HEK293 (cell line): ENCODE data around the gene PROB1.
"Not testable (repeated sequence)": the region's sequence is repeated elsewhere in the genome, so short reads cannot be mapped to it uniquely, and the experiment has no call there.

ENCODE experiments used
- KLF7 ChIP-seq: fragments of 450-650 bp; formaldehyde crosslinking; IDR thresholded peaks from 2 replicates; pipeline ENCODE4 v1.5.1; 2016; ENCODE audit warnings: missing biosample characterization, missing genetic modification characterization, borderline replicate concordance
- ZBTB7A ChIP-seq: fragments of 450-650 bp; formaldehyde crosslinking; IDR thresholded peaks from 2 replicates; pipeline ENCODE4 v1.5.1; 2016; ENCODE audit warnings: low read depth, missing biosample characterization, missing genetic modification characterization
- ZNF24 ChIP-seq: fragments of 450-650 bp; formaldehyde crosslinking; IDR thresholded peaks from 2 replicates; pipeline ENCODE4 v1.5.1; 2016; ENCODE audit warnings: missing biosample characterization, missing genetic modification characterization
- ZNF747 ChIP-seq: fragments of 450-650 bp; formaldehyde crosslinking; IDR thresholded peaks from 2 replicates; pipeline ENCODE4 v1.5.1; 2016; ENCODE audit warnings: missing biosample characterization, missing genetic modification characterization
- TF ChIP-seq, protein P1 (sequence below): fragments of 450-650 bp; formaldehyde crosslinking; IDR thresholded peaks from 2 replicates; pipeline ENCODE4 v1.5.1; 2016; ENCODE audit warnings: missing biosample characterization, missing genetic modification characterization
- TF ChIP-seq, protein P2 (sequence below): fragments of 450-650 bp; formaldehyde crosslinking; conservative IDR thresholded peaks from 2 replicates; pipeline ENCODE4 v1.5.1; 2016; ENCODE audit warnings: low read depth, missing biosample characterization, missing genetic modification characterization
- TF ChIP-seq, protein P3 (sequence below): fragments of 450-650 bp; formaldehyde crosslinking; IDR thresholded peaks from 2 replicates; pipeline ENCODE4 v1.5.1; 2016; ENCODE audit warnings: missing biosample characterization, missing genetic modification characterization, borderline replicate concordance

DNA sequence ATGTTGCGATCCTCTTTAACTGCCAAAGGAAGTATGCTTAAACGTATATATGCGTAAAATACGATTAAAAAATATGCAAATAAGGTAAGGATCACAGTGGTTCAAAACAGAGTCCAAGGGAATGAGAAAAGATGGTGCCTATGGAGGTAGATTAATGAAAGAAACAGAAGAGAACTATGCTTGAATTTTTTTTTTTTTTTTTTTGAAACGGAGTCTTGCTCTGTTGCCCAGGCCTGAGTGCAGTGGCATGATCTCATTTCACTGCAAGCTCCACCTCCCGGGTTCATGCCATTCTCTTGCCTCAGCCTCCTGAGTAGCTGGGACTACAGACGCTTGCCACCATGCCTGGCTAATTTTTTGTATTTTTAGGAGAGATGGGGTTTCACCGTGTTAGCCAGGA is 49.5 kb downstream of the PROB1 start:
- not testable (repeated sequence) for TF ChIP-seq ZBTB7A, ZNF24, KLF7, ZNF747 (tag by site-specific recombination)
- TF ChIP-seq, protein P1, sequence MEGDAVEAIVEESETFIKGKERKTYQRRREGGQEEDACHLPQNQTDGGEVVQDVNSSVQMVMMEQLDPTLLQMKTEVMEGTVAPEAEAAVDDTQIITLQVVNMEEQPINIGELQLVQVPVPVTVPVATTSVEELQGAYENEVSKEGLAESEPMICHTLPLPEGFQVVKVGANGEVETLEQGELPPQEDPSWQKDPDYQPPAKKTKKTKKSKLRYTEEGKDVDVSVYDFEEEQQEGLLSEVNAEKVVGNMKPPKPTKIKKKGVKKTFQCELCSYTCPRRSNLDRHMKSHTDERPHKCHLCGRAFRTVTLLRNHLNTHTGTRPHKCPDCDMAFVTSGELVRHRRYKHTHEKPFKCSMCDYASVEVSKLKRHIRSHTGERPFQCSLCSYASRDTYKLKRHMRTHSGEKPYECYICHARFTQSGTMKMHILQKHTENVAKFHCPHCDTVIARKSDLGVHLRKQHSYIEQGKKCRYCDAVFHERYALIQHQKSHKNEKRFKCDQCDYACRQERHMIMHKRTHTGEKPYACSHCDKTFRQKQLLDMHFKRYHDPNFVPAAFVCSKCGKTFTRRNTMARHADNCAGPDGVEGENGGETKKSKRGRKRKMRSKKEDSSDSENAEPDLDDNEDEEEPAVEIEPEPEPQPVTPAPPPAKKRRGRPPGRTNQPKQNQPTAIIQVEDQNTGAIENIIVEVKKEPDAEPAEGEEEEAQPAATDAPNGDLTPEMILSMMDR, result not testable (repeated sequence)
- TF ChIP-seq, protein P2, sequence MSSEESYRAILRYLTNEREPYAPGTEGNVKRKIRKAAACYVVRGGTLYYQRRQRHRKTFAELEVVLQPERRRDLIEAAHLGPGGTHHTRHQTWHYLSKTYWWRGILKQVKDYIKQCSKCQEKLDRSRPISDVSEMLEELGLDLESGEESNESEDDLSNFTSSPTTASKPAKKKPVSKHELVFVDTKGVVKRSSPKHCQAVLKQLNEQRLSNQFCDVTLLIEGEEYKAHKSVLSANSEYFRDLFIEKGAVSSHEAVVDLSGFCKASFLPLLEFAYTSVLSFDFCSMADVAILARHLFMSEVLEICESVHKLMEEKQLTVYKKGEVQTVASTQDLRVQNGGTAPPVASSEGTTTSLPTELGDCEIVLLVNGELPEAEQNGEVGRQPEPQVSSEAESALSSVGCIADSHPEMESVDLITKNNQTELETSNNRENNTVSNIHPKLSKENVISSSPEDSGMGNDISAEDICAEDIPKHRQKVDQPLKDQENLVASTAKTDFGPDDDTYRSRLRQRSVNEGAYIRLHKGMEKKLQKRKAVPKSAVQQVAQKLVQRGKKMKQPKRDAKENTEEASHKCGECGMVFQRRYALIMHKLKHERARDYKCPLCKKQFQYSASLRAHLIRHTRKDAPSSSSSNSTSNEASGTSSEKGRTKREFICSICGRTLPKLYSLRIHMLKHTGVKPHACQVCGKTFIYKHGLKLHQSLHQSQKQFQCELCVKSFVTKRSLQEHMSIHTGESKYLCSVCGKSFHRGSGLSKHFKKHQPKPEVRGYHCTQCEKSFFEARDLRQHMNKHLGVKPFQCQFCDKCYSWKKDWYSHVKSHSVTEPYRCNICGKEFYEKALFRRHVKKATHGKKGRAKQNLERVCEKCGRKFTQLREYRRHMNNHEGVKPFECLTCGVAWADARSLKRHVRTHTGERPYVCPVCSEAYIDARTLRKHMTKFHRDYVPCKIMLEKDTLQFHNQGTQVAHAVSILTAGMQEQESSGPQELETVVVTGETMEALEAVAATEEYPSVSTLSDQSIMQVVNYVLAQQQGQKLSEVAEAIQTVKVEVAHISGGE (tag by site-specific recombination), result not testable (repeated sequence)
- TF ChIP-seq, protein P3, sequence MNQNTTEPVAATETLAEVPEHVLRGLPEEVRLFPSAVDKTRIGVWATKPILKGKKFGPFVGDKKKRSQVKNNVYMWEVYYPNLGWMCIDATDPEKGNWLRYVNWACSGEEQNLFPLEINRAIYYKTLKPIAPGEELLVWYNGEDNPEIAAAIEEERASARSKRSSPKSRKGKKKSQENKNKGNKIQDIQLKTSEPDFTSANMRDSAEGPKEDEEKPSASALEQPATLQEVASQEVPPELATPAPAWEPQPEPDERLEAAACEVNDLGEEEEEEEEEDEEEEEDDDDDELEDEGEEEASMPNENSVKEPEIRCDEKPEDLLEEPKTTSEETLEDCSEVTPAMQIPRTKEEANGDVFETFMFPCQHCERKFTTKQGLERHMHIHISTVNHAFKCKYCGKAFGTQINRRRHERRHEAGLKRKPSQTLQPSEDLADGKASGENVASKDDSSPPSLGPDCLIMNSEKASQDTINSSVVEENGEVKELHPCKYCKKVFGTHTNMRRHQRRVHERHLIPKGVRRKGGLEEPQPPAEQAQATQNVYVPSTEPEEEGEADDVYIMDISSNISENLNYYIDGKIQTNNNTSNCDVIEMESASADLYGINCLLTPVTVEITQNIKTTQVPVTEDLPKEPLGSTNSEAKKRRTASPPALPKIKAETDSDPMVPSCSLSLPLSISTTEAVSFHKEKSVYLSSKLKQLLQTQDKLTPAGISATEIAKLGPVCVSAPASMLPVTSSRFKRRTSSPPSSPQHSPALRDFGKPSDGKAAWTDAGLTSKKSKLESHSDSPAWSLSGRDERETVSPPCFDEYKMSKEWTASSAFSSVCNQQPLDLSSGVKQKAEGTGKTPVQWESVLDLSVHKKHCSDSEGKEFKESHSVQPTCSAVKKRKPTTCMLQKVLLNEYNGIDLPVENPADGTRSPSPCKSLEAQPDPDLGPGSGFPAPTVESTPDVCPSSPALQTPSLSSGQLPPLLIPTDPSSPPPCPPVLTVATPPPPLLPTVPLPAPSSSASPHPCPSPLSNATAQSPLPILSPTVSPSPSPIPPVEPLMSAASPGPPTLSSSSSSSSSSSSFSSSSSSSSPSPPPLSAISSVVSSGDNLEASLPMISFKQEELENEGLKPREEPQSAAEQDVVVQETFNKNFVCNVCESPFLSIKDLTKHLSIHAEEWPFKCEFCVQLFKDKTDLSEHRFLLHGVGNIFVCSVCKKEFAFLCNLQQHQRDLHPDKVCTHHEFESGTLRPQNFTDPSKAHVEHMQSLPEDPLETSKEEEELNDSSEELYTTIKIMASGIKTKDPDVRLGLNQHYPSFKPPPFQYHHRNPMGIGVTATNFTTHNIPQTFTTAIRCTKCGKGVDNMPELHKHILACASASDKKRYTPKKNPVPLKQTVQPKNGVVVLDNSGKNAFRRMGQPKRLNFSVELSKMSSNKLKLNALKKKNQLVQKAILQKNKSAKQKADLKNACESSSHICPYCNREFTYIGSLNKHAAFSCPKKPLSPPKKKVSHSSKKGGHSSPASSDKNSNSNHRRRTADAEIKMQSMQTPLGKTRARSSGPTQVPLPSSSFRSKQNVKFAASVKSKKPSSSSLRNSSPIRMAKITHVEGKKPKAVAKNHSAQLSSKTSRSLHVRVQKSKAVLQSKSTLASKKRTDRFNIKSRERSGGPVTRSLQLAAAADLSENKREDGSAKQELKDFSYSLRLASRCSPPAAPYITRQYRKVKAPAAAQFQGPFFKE (tag by site-specific recombination), result not testable (repeated sequence)
